ENCODE measurements around the gene FBLN2.

The FBLN2 gene

GRCh38 chr3:13545952-13546454 lies 2.9 kb upstream of the FBLN2 start:
- TF ChIP-seq CTCF (conservative IDR thresholded peaks at IDR 0.05) (no peak), ZFX (IDR thresholded peaks at IDR 0.05) (no peak)
- no peak overlapping the region for H3K27ac ChIP-seq

- no peak for TF ChIP-seq ZFX (IDR thresholded peaks at IDR 0.05)
- no peak for TF ChIP-seq CTCF (conservative IDR thresholded peaks at IDR 0.05)
- no peak overlapping the region for H3K27ac ChIP-seq
Observed at GRCh38 chr3:13546667-13547171, 2.2 kb upstream of the FBLN2 start.

- TF ChIP-seq CTCF (conservative IDR thresholded peaks at IDR 0.05) = no peak
- TF ChIP-seq ZFX (IDR thresholded peaks at IDR 0.05) = no peak
Observed at GRCh38 chr3:13547591-13548371, 1.1 kb upstream of the FBLN2 start.

GRCh38 chr3:13549623-13550422 lies 898 bp downstream of the FBLN2 start:
- TF ChIP-seq ZFX (IDR thresholded peaks at IDR 0.05) (no peak), CTCF (conservative IDR thresholded peaks at IDR 0.05) (no peak)
- no peak overlapping the region for H3K27ac ChIP-seq

More at GRCh38 chr3:13547591-13548371, 1.1 kb upstream of the FBLN2 start:
- H3K27ac ChIP-seq = no peak overlapping the region

GRCh38 chr3:13550423-13550690 lies 1.4 kb downstream of the FBLN2 start:
- TF ChIP-seq CTCF (conservative IDR thresholded peaks at IDR 0.05) = no peak
- TF ChIP-seq ZFX (IDR thresholded peaks at IDR 0.05) = no peak
- no peak overlapping the region for H3K27ac ChIP-seq

GRCh38 chr3:13550791-13551360 lies 2.0 kb downstream of the FBLN2 start:
- no peak overlapping the region for H3K27ac ChIP-seq
- TF ChIP-seq ZFX (IDR thresholded peaks at IDR 0.05) = no peak
- no peak for TF ChIP-seq CTCF (conservative IDR thresholded peaks at IDR 0.05)
